Rectal smooth muscle tissue (tissue), 1 donor: ENCODE results near the gene CFAP73.
"Not testable (repeated sequence)": the region's sequence is repeated elsewhere in the genome, so short reads cannot be mapped to it uniquely, and the experiment has no call there.

Source experiments
- H3K27ac ChIP-seq: one replicate; pipeline ENCODE4 v1.7.0; 2013; ENCODE audit warnings: low read depth, low read length, inconsistent platforms
- H3K27me3 ChIP-seq: one replicate; pipeline ENCODE4 v1.7.0; 2013; ENCODE audit warnings: low read length; ENCODE audit not compliant: control insufficient read depth, insufficient read depth
- H3K36me3 ChIP-seq: one replicate; pipeline ENCODE4 v1.7.0; 2013; ENCODE audit warnings: low read length; ENCODE audit not compliant: control insufficient read depth, insufficient read depth
- H3K4me1 ChIP-seq: one replicate; pipeline ENCODE4 v1.7.0; 2013; ENCODE audit warnings: low read length; ENCODE audit not compliant: control insufficient read depth, insufficient read depth
- H3K4me3 ChIP-seq: one replicate; pipeline ENCODE4 v1.7.0; 2013; ENCODE audit warnings: low read length
- H3K9ac ChIP-seq: one replicate; pipeline ENCODE4 v1.7.0; 2013; ENCODE audit warnings: low read length

The CFAP73 gene

GRCh38 chr12:113112043-113112899, 37.3 kb upstream of the CFAP73 start:
- H3K4me1 ChIP-seq, result no peaks in the 10 kb centered on the region
- no peak overlapping the region for H3K4me3 ChIP-seq
- no peak overlapping the region for H3K9ac ChIP-seq
- H3K27ac ChIP-seq, result no peak overlapping the region
- H3K27me3 ChIP-seq, result no peaks in the 10 kb centered on the region
- no peaks in the 10 kb centered on the region for H3K36me3 ChIP-seq

GRCh38 chr12:113113397-113113796, 36.1 kb upstream of the CFAP73 start:
- no peak overlapping the region for H3K27ac ChIP-seq

GRCh38 chr12:113114447-113115178, 34.9 kb upstream of the CFAP73 start:
- Histone ChIP-seq H3K4me3 (no peak overlapping the region), H3K27ac (no peak overlapping the region), H3K27me3 (no peaks in the 10 kb centered on the region), H3K4me1 (no peaks in the 10 kb centered on the region), H3K9ac (no peak overlapping the region), H3K36me3 (no peaks in the 10 kb centered on the region)

More at GRCh38 chr12:113113397-113113796, 36.1 kb upstream of the CFAP73 start:
- Histone ChIP-seq H3K27me3 (no peaks in the 10 kb centered on the region), H3K9ac (no peak overlapping the region), H3K4me3 (no peak overlapping the region), H3K4me1 (no peaks in the 10 kb centered on the region), H3K36me3 (no peaks in the 10 kb centered on the region)

GRCh38 chr12:113115455-113116126, 33.9 kb upstream of the CFAP73 start:
- no peak overlapping the region for H3K9ac ChIP-seq
- H3K27ac ChIP-seq, result no peak overlapping the region
- no peaks in the 10 kb centered on the region for H3K27me3 ChIP-seq
- no peaks in the 10 kb centered on the region for H3K36me3 ChIP-seq
- no peak overlapping the region for H3K4me3 ChIP-seq
- no peaks in the 10 kb centered on the region for H3K4me1 ChIP-seq

GRCh38 chr12:113116875-113117274, 32.6 kb upstream of the CFAP73 start:
- Histone ChIP-seq H3K27ac (no peak overlapping the region), H3K4me1 (no peaks in the 10 kb centered on the region), H3K36me3 (no peaks in the 10 kb centered on the region), H3K4me3 (no peak overlapping the region), H3K9ac (no peak overlapping the region), H3K27me3 (no peaks in the 10 kb centered on the region)

- not testable (repeated sequence) for H3K9ac ChIP-seq, H3K36me3 ChIP-seq, H3K4me3 ChIP-seq, H3K27ac ChIP-seq, H3K27me3 ChIP-seq, H3K4me1 ChIP-seq
These were observed 31.8 kb upstream of the CFAP73 start for GRCh38 chr12:113117684-113118083.

- H3K4me1 ChIP-seq, result no peaks in the 10 kb centered on the region
- no peak overlapping the region for H3K4me3 ChIP-seq
- H3K36me3 ChIP-seq, result no peaks in the 10 kb centered on the region
- H3K27ac ChIP-seq, result no peak overlapping the region
- H3K9ac ChIP-seq, result no peak overlapping the region
- H3K27me3 ChIP-seq, result no peaks in the 10 kb centered on the region
These were observed 31.4 kb upstream of the CFAP73 start for GRCh38 chr12:113118142-113118541.

- H3K27ac ChIP-seq, result no peak overlapping the region
- H3K36me3 ChIP-seq, result no peaks in the 10 kb centered on the region
- no peaks in the 10 kb centered on the region for H3K4me1 ChIP-seq
- H3K27me3 ChIP-seq, result no peaks in the 10 kb centered on the region
- no peak overlapping the region for H3K9ac ChIP-seq
- no peak overlapping the region for H3K4me3 ChIP-seq
These were observed 29.4 kb upstream of the CFAP73 start for GRCh38 chr12:113119980-113120669.

- Histone ChIP-seq H3K36me3 (no peaks in the 10 kb centered on the region), H3K27ac (no peak overlapping the region), H3K4me3 (no peak overlapping the region), H3K9ac (no peak overlapping the region), H3K4me1 (no peaks in the 10 kb centered on the region), H3K27me3 (no peaks in the 10 kb centered on the region)
These were observed 28.7 kb upstream of the CFAP73 start for GRCh38 chr12:113120670-113121370.

- H3K27me3 ChIP-seq, result no peaks in the 10 kb centered on the region
- no peaks in the 10 kb centered on the region for H3K36me3 ChIP-seq
- H3K4me3 ChIP-seq, result no peak overlapping the region
- H3K9ac ChIP-seq, result no peak overlapping the region
- no peak overlapping the region for H3K27ac ChIP-seq
- no peaks in the 10 kb centered on the region for H3K4me1 ChIP-seq
These were observed 21.7 kb upstream of the CFAP73 start for GRCh38 chr12:113127791-113128199.

GRCh38 chr12:113128802-113129663, 20.5 kb upstream of the CFAP73 start:
- Histone ChIP-seq H3K27ac (no peak overlapping the region), H3K27me3 (peaks cover 2% of the 10 kb centered on the region), H3K9ac (no peak overlapping the region), H3K36me3 (no peaks in the 10 kb centered on the region), H3K4me3 (no peak overlapping the region), H3K4me1 (no peaks in the 10 kb centered on the region)
